Measurements from ENCODE around the gene UTF1. TPM values are rescaled to one million over a fixed set of nuclear protein-coding genes. Genes with fewer than 3 reads are reported as not detected.
A peak's percentile ranks its signal among the peaks of the same experiment; 100 is the strongest.

UTF1 gene
- total RNA-seq, 1 donor from 2014 or later: not detected

DNA sequence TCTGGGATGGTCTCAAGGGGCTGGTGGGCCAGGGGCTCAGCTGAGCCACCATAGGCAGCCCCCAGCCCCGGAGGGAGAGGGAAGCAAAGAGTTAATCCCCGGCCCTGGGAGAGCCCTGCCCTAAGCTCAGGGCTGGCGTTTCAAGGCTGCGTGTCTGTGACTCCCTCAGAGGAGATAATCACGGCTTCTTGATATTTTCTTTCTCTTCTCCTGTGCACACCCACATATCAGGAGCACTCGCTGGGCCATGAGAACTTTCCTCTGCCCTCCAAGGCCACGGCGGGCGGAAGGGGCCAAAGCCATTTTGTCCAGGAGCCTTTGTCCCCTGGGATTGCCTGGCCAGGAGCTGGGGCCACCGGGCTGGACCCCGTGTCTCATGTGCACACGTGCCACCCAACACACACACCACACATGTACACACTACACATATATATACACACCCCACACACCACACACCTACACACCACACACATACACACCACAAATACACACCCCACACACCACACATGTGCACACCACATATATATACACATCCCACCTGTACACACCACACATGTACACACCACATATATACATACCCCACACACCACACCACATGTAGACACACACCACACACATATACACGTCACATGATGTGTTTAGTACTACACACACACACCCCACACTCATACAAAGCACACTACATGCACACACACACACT, 24.6 kb downstream of the UTF1 start:
- Mint-ChIP-seq H3K4me3 (no peak overlapping the region), H3K27ac (no peak overlapping the region), H3K4me1 (peaks cover 18% of the 10 kb centered on the region), H3K36me3 (no peaks in the 10 kb centered on the region), H3K9me3 (no peaks in the 10 kb centered on the region), H3K27me3 (ENCODE audit: low read depth) (peaks cover 22% of the 10 kb centered on the region)
- no peak for DNase-seq (ENCODE audit: low spot score in 2 of 2, unreplicated experiment in 2 of 2)
- TF ChIP-seq CTCF (IDR thresholded peaks at IDR 0.05; ENCODE audit: unreplicated experiment): no peak

GRCh38 chr10:133255323-133255722, 25.3 kb downstream of the UTF1 start:
- H3K4me1 Mint-ChIP-seq: peaks cover 18% of the 10 kb centered on the region
- no peak for TF ChIP-seq CTCF (IDR thresholded peaks at IDR 0.05; ENCODE audit: unreplicated experiment)
- no peaks in the 10 kb centered on the region for H3K9me3 Mint-ChIP-seq
- H3K27ac Mint-ChIP-seq: no peak overlapping the region
- DNase-seq (ENCODE audit: low spot score in 2 of 2, unreplicated experiment in 2 of 2): no peak
- H3K36me3 Mint-ChIP-seq: no peaks in the 10 kb centered on the region
- H3K27me3 Mint-ChIP-seq (ENCODE audit: low read depth): peaks cover 15% of the 10 kb centered on the region
- H3K4me3 Mint-ChIP-seq: no peak overlapping the region

- H3K4me3 Mint-ChIP-seq: peak overlapping the region; percentile 53
- peaks cover 20% of the 10 kb centered on the region for H3K4me1 Mint-ChIP-seq
- TF ChIP-seq CTCF (IDR thresholded peaks at IDR 0.05; ENCODE audit: unreplicated experiment): no peak
- no peak overlapping the region for H3K27ac Mint-ChIP-seq
- H3K36me3 Mint-ChIP-seq: no peaks in the 10 kb centered on the region
- no peaks in the 10 kb centered on the region for H3K9me3 Mint-ChIP-seq
- no peak for DNase-seq (ENCODE audit: low spot score in 2 of 2, unreplicated experiment in 2 of 2)
- peaks cover 11% of the 10 kb centered on the region for H3K27me3 Mint-ChIP-seq (ENCODE audit: low read depth)
Observed at GRCh38 chr10:133257489-133258065, 27.6 kb downstream of the UTF1 start.

DNA sequence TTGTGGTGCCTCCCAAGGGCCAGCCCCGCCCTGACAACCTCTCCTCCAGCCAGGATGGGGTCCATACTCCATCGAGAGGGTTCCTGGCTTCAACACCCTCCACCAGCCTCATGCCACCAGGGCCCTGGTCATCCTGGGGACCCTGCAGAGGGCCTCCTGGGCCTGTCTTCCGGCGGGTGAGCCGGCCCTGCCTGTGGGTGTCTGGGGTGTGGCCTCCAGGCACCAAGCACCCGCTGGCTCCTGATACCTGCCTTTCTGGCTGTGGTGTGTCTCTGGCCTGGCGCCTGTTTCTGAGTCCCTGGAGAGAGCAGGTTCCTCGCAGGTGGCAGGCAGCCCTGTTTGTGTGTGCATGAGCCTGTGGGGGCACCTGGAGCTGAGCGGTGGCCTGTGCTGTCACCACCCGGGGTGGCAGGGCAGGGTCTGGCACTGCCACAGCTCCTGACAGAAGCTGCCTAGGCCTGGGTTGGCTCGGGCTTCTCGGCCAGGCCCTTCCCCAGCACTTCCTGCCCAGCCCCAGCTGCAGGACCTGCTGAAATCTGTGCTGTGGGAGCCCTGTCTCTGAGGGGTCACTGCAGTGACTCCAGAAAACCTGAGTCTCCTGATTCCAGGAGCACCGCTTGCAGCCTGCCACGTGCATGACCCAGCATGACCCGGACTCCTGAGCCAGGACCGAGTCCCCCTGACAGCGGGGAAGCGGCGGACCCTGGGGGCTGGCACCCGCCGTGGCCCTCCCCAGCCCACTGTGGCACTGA, 28.2 kb downstream of the UTF1 start:
- DNase-seq (ENCODE audit: low spot score in 2 of 2, unreplicated experiment in 2 of 2): no peak
- Mint-ChIP-seq H3K27ac (no peak overlapping the region), H3K36me3 (no peaks in the 10 kb centered on the region), H3K4me1 (peaks cover 20% of the 10 kb centered on the region), H3K9me3 (no peaks in the 10 kb centered on the region), H3K27me3 (ENCODE audit: low read depth) (peaks cover 12% of the 10 kb centered on the region), H3K4me3 (no peak overlapping the region)
- no peak for TF ChIP-seq CTCF (IDR thresholded peaks at IDR 0.05; ENCODE audit: unreplicated experiment)

GRCh38 chr10:133258818-133259601, 29.0 kb downstream of the UTF1 start:
- peaks cover 18% of the 10 kb centered on the region for H3K4me1 Mint-ChIP-seq
- H3K27ac Mint-ChIP-seq: no peak overlapping the region
- no peak for TF ChIP-seq CTCF (IDR thresholded peaks at IDR 0.05; ENCODE audit: unreplicated experiment)
- H3K9me3 Mint-ChIP-seq: no peaks in the 10 kb centered on the region
- no peak overlapping the region for H3K4me3 Mint-ChIP-seq
- H3K36me3 Mint-ChIP-seq: no peaks in the 10 kb centered on the region
- H3K27me3 Mint-ChIP-seq (ENCODE audit: low read depth): peaks cover 16% of the 10 kb centered on the region
- no peak for DNase-seq (ENCODE audit: low spot score in 2 of 2, unreplicated experiment in 2 of 2)

All from mesothelial cell of epicardium (in vitro differentiated cells).